GM23338 (cell line): ENCODE data around the gene TSHZ2. TPM values are rescaled to one million over a fixed set of nuclear protein-coding genes. Genes with fewer than 3 reads are reported as not detected.

Source experiments
- CREB1 ChIP-seq: fragments of 250-450 bp; sonication (Bioruptor Pico); IDR thresholded peaks from 2 replicates; pipeline ENCODE4 v1.5.0; 2020; ENCODE audit warnings: low read depth, mild to moderate bottlenecking, moderate library complexity
- CTCF ChIP-seq, 2 experiments: fragments of 200-600 bp in 1 of 2; sonication (generic) in 1 of 2; conservative IDR thresholded peaks; 2 replicates each; pipeline versions ENCODE4 v1.5.1 to v1.6.1; 2016 to 2017; ENCODE audit warnings: antibody characterized with exemption in 2 of 2, low read depth in 2 of 2, mild to moderate bottlenecking in 2 of 2, moderate library complexity in 1 of 2
- EZH2 ChIP-seq: fragments of 200-600 bp; sonication (generic); IDR thresholded peaks from one replicate; pipeline ENCODE4 v1.8.0; 2017; ENCODE audit warnings: antibody characterized with exemption, mild to moderate bottlenecking, low read depth; ENCODE audit not compliant: unreplicated experiment
- ZNF114 ChIP-seq: fragments of 250-450 bp; sonication (Bioruptor Pico); IDR thresholded peaks from 2 replicates; pipeline ENCODE4 v1.5.0; 2020; ENCODE audit warnings: mild to moderate bottlenecking, moderate library complexity
- ZNF331 ChIP-seq: fragments of 250-450 bp; sonication (Bioruptor Pico); IDR thresholded peaks from 2 replicates; pipeline ENCODE4 v1.5.0; 2020; ENCODE audit warnings: low read depth, mild to moderate bottlenecking, moderate library complexity
- polyA plus RNA-seq: library from polyadenylated mRNA; unstranded; fragments of >200 nt; fragmentation: Nextera tagmentation; extraction: Ambion mirVana; gene quantifications from 2 replicates; pipeline ENCODE4 v1.2.1, GENCODE V29; 2016
- total RNA-seq: library from RNA; depleted of rRNA; stranded (reverse); fragments of >200 nt; shearing (Covaris generic); gene quantifications from 2 replicates; pipeline ENCODE4 v1.2.3, GENCODE V29; 2014
- TF ChIP-seq, protein P1 (sequence below): fragments of 250-450 bp; sonication (Bioruptor Pico); IDR thresholded peaks from 2 replicates; pipeline ENCODE4 v1.5.0; 2020; ENCODE audit warnings: mild to moderate bottlenecking, moderate library complexity
- TF ChIP-seq, protein P2 (sequence below): IDR thresholded peaks from one replicate; pipeline ENCODE4 v1.6.1; 2018; ENCODE audit warnings: antibody characterized with exemption; ENCODE audit not compliant: unreplicated experiment

TSHZ2 gene
- total and polyA plus RNA-seq, 2 experiments from 2014 or later = 0.49 to 1.3 TPM

DNA sequence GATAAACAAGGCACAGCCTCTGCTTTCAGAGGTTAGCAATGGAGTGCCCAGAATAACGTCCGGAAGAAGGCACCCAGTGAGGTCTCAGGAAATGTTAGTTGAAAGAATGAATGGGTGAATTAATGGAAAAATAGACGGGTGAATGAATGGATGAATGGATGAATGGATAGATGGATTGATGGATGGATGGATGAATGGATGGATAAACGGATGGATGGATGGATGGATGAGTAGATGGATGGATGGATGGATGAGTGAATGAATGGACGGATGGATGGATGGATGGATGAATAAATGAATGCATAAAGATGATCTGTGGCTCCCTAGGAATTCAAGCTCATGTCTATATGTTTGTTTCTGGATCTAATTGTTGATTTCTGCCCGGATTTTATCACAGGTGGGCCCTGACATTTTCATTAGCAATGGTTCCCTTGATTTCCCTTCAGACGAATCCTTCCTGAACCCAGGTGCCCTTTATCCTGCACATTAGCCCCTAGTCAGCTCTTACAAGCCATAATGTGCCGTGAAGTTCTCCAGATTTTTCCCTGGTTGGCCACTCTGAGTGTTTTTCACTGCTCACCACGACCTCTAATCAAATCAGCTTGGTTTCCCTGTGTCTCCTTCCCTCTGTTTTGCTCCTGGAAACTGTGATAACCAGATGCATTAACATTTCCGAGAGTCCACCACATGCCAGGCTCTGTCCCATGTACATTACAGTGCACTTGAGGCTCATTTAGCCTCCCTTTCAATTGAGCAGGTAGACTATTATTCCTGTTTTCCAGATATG, 22.2 kb downstream of the TSHZ2 start (continued):
- TF ChIP-seq, protein P1, sequence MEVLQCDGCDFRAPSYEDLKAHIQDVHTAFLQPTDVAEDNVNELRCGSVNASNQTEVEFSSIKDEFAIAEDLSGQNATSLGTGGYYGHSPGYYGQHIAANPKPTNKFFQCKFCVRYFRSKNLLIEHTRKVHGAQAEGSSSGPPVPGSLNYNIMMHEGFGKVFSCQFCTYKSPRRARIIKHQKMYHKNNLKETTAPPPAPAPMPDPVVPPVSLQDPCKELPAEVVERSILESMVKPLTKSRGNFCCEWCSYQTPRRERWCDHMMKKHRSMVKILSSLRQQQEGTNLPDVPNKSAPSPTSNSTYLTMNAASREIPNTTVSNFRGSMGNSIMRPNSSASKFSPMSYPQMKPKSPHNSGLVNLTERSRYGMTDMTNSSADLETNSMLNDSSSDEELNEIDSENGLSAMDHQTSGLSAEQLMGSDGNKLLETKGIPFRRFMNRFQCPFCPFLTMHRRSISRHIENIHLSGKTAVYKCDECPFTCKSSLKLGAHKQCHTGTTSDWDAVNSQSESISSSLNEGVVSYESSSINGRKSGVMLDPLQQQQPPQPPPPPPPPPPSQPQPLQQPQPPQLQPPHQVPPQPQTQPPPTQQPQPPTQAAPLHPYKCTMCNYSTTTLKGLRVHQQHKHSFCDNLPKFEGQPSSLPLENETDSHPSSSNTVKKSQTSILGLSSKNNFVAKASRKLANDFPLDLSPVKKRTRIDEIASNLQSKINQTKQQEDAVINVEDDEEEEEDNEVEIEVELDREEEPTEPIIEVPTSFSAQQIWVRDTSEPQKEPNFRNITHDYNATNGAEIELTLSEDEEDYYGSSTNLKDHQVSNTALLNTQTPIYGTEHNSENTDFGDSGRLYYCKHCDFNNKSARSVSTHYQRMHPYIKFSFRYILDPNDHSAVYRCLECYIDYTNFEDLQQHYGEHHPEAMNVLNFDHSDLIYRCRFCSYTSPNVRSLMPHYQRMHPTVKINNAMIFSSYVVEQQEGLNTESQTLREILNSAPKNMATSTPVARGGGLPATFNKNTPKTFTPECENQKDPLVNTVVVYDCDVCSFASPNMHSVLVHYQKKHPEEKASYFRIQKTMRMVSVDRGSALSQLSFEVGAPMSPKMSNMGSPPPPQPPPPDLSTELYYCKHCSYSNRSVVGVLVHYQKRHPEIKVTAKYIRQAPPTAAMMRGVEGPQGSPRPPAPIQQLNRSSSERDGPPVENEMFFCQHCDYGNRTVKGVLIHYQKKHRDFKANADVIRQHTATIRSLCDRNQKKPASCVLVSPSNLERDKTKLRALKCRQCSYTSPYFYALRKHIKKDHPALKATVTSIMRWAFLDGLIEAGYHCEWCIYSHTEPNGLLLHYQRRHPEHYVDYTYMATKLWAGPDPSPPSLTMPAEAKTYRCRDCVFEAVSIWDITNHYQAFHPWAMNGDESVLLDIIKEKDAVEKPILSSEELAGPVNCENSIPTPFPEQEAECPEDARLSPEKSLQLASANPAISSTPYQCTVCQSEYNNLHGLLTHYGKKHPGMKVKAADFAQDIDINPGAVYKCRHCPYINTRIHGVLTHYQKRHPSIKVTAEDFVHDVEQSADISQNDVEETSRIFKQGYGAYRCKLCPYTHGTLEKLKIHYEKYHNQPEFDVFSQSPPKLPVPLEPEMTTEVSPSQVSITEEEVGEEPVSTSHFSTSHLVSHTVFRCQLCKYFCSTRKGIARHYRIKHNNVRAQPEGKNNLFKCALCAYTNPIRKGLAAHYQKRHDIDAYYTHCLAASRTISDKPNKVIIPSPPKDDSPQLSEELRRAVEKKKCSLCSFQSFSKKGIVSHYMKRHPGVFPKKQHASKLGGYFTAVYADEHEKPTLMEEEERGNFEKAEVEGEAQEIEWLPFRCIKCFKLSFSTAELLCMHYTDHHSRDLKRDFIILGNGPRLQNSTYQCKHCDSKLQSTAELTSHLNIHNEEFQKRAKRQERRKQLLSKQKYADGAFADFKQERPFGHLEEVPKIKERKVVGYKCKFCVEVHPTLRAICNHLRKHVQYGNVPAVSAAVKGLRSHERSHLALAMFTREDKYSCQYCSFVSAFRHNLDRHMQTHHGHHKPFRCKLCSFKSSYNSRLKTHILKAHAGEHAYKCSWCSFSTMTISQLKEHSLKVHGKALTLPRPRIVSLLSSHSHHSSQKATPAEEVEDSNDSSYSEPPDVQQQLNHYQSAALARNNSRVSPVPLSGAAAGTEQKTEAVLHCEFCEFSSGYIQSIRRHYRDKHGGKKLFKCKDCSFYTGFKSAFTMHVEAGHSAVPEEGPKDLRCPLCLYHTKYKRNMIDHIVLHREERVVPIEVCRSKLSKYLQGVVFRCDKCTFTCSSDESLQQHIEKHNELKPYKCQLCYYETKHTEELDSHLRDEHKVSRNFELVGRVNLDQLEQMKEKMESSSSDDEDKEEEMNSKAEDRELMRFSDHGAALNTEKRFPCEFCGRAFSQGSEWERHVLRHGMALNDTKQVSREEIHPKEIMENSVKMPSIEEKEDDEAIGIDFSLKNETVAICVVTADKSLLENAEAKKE (CRISPR knock-in tag) = no peak
- TF ChIP-seq EZH2 (no peak), ZNF114 (CRISPR knock-in tag) (no peak), CTCF (conservative IDR thresholded peaks at IDR 0.05; ENCODE audit: low read depth in 2 of 2) (no peak), ZNF331 (no peak), CREB1 (CRISPR knock-in tag) (no peak)
- TF ChIP-seq, protein P2, sequence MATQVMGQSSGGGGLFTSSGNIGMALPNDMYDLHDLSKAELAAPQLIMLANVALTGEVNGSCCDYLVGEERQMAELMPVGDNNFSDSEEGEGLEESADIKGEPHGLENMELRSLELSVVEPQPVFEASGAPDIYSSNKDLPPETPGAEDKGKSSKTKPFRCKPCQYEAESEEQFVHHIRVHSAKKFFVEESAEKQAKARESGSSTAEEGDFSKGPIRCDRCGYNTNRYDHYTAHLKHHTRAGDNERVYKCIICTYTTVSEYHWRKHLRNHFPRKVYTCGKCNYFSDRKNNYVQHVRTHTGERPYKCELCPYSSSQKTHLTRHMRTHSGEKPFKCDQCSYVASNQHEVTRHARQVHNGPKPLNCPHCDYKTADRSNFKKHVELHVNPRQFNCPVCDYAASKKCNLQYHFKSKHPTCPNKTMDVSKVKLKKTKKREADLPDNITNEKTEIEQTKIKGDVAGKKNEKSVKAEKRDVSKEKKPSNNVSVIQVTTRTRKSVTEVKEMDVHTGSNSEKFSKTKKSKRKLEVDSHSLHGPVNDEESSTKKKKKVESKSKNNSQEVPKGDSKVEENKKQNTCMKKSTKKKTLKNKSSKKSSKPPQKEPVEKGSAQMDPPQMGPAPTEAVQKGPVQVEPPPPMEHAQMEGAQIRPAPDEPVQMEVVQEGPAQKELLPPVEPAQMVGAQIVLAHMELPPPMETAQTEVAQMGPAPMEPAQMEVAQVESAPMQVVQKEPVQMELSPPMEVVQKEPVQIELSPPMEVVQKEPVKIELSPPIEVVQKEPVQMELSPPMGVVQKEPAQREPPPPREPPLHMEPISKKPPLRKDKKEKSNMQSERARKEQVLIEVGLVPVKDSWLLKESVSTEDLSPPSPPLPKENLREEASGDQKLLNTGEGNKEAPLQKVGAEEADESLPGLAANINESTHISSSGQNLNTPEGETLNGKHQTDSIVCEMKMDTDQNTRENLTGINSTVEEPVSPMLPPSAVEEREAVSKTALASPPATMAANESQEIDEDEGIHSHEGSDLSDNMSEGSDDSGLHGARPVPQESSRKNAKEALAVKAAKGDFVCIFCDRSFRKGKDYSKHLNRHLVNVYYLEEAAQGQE = no peak
